ENCODE data around the gene ADSS1.

The ADSS1 gene

DNA sequence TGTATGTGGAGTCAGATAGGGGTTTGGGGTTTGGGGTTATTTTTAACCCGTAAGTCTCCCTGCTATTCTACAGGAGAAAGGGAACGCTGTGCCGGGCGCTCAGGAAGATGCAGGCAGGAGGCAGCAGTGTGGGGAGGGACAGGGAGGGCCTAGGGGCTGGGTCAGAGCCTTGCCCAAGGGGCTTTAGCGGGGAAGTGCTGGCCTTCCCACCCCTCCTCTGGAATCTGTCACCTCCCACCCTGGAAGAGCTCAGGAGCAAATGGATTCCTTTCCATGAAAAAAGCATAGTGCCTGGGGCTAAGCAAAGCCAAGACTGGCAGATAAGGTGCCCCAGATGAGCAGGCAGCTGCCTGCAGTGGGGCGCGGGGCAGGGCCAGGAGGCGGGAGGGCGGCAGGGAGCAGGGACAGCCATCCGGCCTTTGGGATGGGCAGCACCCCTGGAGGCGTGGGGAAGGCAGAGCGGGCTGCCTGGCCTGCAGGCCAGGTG is 41.9 kb upstream of the ADSS1 start:
- no peak for TF ChIP-seq FOXP2 (optimal IDR thresholded peaks at IDR 0.05; ENCODE audit: borderline replicate concordance, extremely low read depth, extremely low read length, insufficient read depth)
- TF ChIP-seq POLR2AphosphoS5 (IDR thresholded peaks at IDR 0.05; ENCODE audit: low read depth, low read length), result no peak
- TF ChIP-seq TAF1 (IDR thresholded peaks at IDR 0.05; ENCODE audit: borderline replicate concordance, insufficient read depth, low read length), result no peak
- TF ChIP-seq REST (IDR thresholded peaks at IDR 0.05; ENCODE audit: insufficient read depth in 1 of 2, low read depth in 2 of 2, low read length in 2 of 2), result no peak
- TF ChIP-seq SIN3A (IDR thresholded peaks at IDR 0.05; ENCODE audit: borderline replicate concordance, insufficient read depth, low read length), result no peak

DNA sequence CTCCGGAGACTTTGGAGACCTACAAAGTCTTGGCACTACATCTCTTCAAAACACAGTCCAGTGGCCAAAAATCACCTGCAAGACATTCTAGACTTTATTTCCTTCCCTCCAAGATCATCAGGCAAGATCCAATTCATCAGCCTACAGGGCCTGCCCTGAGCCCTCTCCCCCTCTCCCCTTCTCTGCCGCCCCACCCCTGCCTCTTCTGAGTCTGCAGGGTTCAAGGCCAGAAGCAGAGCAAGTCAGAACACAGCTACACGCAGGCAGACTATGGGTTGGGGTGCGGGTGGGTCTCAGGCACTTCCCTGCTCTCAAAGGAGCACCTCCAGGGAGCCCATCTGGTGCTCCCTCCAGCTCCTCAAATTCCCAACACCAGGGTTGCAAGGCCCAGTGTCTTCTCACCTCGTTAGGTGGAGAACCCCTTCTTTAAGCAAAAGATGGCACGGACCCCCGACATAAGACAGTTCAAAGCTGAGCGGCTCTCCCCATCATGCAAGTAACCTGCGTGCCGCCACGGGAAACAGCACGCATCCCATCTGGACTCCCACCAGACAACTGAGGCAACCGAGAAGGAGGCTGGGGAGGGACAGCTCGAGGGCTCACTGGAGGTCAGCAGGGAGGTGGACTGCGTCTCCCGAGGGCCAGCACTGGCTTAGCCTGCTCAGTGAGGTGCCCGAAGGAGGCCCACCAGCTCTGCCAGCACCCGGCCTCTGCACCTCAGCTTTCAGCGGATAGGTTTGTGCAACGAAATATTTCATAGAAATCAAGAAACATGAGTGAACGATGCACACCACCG is 40.2 kb upstream of the ADSS1 start:
- no peak for TF ChIP-seq REST (IDR thresholded peaks at IDR 0.05; ENCODE audit: insufficient read depth in 1 of 2, low read depth in 2 of 2, low read length in 2 of 2)
- TF ChIP-seq SIN3A (IDR thresholded peaks at IDR 0.05; ENCODE audit: borderline replicate concordance, insufficient read depth, low read length), result no peak
- TF ChIP-seq TAF1 (IDR thresholded peaks at IDR 0.05; ENCODE audit: borderline replicate concordance, insufficient read depth, low read length), result no peak
- TF ChIP-seq FOXP2 (optimal IDR thresholded peaks at IDR 0.05; ENCODE audit: borderline replicate concordance, extremely low read depth, extremely low read length, insufficient read depth), result no peak

DNA sequence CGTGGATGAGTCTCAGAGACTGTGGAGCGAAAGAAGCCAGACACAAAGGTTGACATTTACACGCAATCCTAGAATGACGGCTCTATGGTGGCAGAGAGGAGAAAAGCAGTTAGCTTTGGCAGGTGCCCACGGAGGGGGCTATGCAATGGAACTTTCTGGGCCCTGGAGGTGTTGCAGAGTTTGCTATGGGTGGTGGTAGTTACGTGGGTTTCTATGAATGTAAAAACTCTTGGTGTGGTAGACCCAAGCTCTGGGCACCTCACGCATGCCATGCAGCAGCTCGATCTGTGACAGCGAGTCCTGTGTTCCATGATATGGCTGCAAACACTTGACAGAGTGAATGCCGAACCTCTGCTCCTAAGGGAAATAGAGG is 39.6 kb upstream of the ADSS1 start:
- TF ChIP-seq FOXP2 (optimal IDR thresholded peaks at IDR 0.05; ENCODE audit: borderline replicate concordance, extremely low read depth, extremely low read length, insufficient read depth), result no peak

GRCh38 chr14:104685216-104685997 is 38.6 kb upstream of the ADSS1 start:
- TF ChIP-seq TAF1 (IDR thresholded peaks at IDR 0.05; ENCODE audit: borderline replicate concordance, insufficient read depth, low read length) (no peak), FOXP2 (optimal IDR thresholded peaks at IDR 0.05; ENCODE audit: borderline replicate concordance, extremely low read depth, extremely low read length, insufficient read depth) (no peak), SIN3A (IDR thresholded peaks at IDR 0.05; ENCODE audit: borderline replicate concordance, insufficient read depth, low read length) (no peak), REST (IDR thresholded peaks at IDR 0.05; ENCODE audit: insufficient read depth in 1 of 2, low read depth in 2 of 2, low read length in 2 of 2) (no peak), POLR2AphosphoS5 (IDR thresholded peaks at IDR 0.05; ENCODE audit: low read depth, low read length) (no peak)

DNA sequence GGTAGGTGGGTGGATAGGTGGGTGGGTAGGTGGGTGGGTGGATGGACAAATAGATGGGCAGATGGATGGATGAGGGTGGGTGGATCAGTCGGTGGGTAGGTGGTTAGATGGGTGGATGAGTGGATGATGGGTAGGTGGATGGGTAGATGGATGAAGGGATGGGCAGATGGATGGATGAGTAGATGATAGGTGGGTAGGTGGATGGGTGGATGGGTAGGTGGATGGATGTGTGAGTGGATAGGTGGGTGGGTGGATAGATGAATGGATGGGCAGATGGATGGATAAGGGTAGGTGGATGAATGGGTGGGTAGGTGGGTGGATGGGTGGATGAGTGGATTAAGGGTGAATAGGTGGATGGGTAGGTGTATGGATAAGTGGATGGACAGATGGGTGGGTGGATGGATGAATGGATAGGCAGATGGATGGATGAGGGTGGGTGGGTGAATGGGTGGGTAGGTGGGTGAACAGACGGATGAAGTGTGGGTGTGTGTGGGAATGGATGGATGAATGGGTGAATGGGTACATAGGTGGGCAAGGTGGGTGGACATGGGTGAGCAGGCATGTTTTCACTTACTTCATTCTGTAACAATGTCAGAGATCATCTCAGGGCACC is 37.9 kb upstream of the ADSS1 start:
- no peak for TF ChIP-seq TAF1 (IDR thresholded peaks at IDR 0.05; ENCODE audit: borderline replicate concordance, insufficient read depth, low read length)
- no peak for TF ChIP-seq FOXP2 (optimal IDR thresholded peaks at IDR 0.05; ENCODE audit: borderline replicate concordance, extremely low read depth, extremely low read length, insufficient read depth)
- no peak for TF ChIP-seq SIN3A (IDR thresholded peaks at IDR 0.05; ENCODE audit: borderline replicate concordance, insufficient read depth, low read length)
- no peak for TF ChIP-seq REST (IDR thresholded peaks at IDR 0.05; ENCODE audit: insufficient read depth in 1 of 2, low read depth in 2 of 2, low read length in 2 of 2)
- TF ChIP-seq POLR2AphosphoS5 (IDR thresholded peaks at IDR 0.05; ENCODE audit: low read depth, low read length), result no peak
